SK-N-SH (cell line): ENCODE data around the gene SSPN.

Experiments
- CTCF ChIP-seq: fragments of 200-600 bp; sonication (generic); IDR thresholded peaks from 2 replicates; pipeline ENCODE4 v1.6.1; 2017; ENCODE audit warnings: antibody characterized with exemption, mild to moderate bottlenecking, moderate library complexity
- EP300 ChIP-seq, 2 experiments: IDR thresholded peaks; 2 replicates each; pipeline versions ENCODE4 v1.4.0 to v1.6.1; 2012; ENCODE audit warnings: borderline replicate concordance in 1 of 2, low read depth in 1 of 2, low read length in 1 of 2
- EZH2phosphoT487 ChIP-seq: fragments of 200-600 bp; sonication (generic); IDR thresholded peaks from 2 replicates; pipeline ENCODE4 v1.6.1; 2017; ENCODE audit warnings: low read depth, mixed run types, mild to moderate bottlenecking, antibody characterized with exemption, moderate library complexity, borderline replicate concordance
- FOXJ3 ChIP-seq: sonication (generic); formaldehyde crosslinking; IDR thresholded peaks from 2 replicates; pipeline ENCODE4 v1.5.1; 2020; ENCODE audit warnings: mild to moderate bottlenecking, missing genetic modification reagents
- FOXM1 ChIP-seq: IDR thresholded peaks from 2 replicates; pipeline ENCODE4 v1.4.0; 2012; ENCODE audit warnings: low read depth, mild to moderate bottlenecking
- JUND ChIP-seq: IDR thresholded peaks from 2 replicates; pipeline ENCODE4 v1.4.0; 2012
- NFIC ChIP-seq: IDR thresholded peaks from 2 replicates; pipeline ENCODE4 v1.4.0; 2012; ENCODE audit warnings: borderline replicate concordance
- POLR2AphosphoS5 ChIP-seq: IDR thresholded peaks from 2 replicates; pipeline ENCODE4 v1.6.1; 2012; ENCODE audit warnings: low read depth, low read length
- RAD21 ChIP-seq: IDR thresholded peaks from 2 replicates; pipeline ENCODE4 v1.6.1; 2012; ENCODE audit warnings: mild to moderate bottlenecking, low read length
- TAF1 ChIP-seq: IDR thresholded peaks from 2 replicates; pipeline ENCODE4 v1.6.1; 2012; ENCODE audit warnings: low read depth, mild to moderate bottlenecking, low read length, moderate library complexity, borderline replicate concordance
- YY1 ChIP-seq: IDR thresholded peaks from 2 replicates; pipeline ENCODE4 v1.4.0; 2012; ENCODE audit warnings: low read depth, mild to moderate bottlenecking

- TF ChIP-seq CTCF: no peak
- TF ChIP-seq NFIC: no peak
- no peak for TF ChIP-seq TAF1
- no peak for TF ChIP-seq JUND
- TF ChIP-seq EP300 (IDR thresholded peaks at IDR 0.05; ENCODE audit: borderline replicate concordance in 1 of 2, low read depth in 1 of 2, low read length in 1 of 2): no peak
- TF ChIP-seq FOXJ3: no peak
- no peak for TF ChIP-seq FOXM1
- TF ChIP-seq RAD21: no peak
- TF ChIP-seq POLR2AphosphoS5: no peak
- TF ChIP-seq EZH2phosphoT487: no peak
- no peak for TF ChIP-seq YY1
Observed at GRCh38 chr12:26244503-26244902, 49.1 kb downstream of the SSPN start.
